GM03348 (cell line): Measurements from ENCODE around the gene THOC7.

Source experiments
- DNase-seq: peaks from one replicate; pipeline ENCODE4 v3.0.0; 2012; ENCODE audit warnings: low spot score

THOC7 gene

GRCh38 chr3:63863150-63864007 lies at the start of gene THOC7, which contains the start of gene ATXN7:
Gene THOC7 (minus strand): TSS chr3:63863805. CDS start chr3:63863790, 15 bp downstream.
Gene ATXN7 (plus strand): TSS chr3:63863867. CDS start chr3:63912599, 48,732 bp downstream.
- peak; percentile 90 for DNase-seq

GRCh38 chr3:63912768-63913588 lies 49.4 kb upstream of the THOC7 start:
- peak; percentile 41 for DNase-seq

- DNase-seq, result peak; percentile 95
Measured at GRCh38 chr3:63911873-63912767, 48.5 kb upstream of the THOC7 start, which contains the start of gene SCAANT1. Gene SCAANT1 (minus strand): TSS chr3:63912383.

- DNase-seq, result peak; percentile 19
Measured at GRCh38 chr3:63911509-63911872, 47.9 kb upstream of the THOC7 start.

- DNase-seq, result no peak
Measured at GRCh38 chr3:63910891-63911290, 47.3 kb upstream of the THOC7 start.

- DNase-seq, result no peak
Measured at GRCh38 chr3:63910001-63910400, 46.4 kb upstream of the THOC7 start.

GRCh38 chr3:63909431-63909830 lies 45.8 kb upstream of the THOC7 start:
- DNase-seq, result no peak

GRCh38 chr3:63908776-63909175 lies 45.2 kb upstream of the THOC7 start:
- no peak for DNase-seq

- peak; percentile 17 for DNase-seq
Measured at GRCh38 chr3:63908081-63908736, 44.6 kb upstream of the THOC7 start.

GRCh38 chr3:63905731-63906620 lies 42.4 kb upstream of the THOC7 start:
- DNase-seq, result no peak

- no peak for DNase-seq
Measured at GRCh38 chr3:63900459-63900858, 36.9 kb upstream of the THOC7 start.

GRCh38 chr3:63900010-63900409 lies 36.4 kb upstream of the THOC7 start:
- DNase-seq, result no peak

GRCh38 chr3:63896332-63897030 lies 32.9 kb upstream of the THOC7 start:
- DNase-seq, result peak; percentile 17

- DNase-seq, result no peak
Measured at GRCh38 chr3:63895422-63896189, 32.0 kb upstream of the THOC7 start.

- no peak for DNase-seq
Measured at GRCh38 chr3:63892773-63893352, 29.3 kb upstream of the THOC7 start.

- DNase-seq, result no peak
Measured at GRCh38 chr3:63891518-63891917, 27.9 kb upstream of the THOC7 start.

GRCh38 chr3:63886858-63887257 lies 23.3 kb upstream of the THOC7 start:
- DNase-seq, result no peak

- no peak for DNase-seq
Measured at GRCh38 chr3:63880653-63881052, 17.0 kb upstream of the THOC7 start.
